Measurements from ENCODE around the gene SELPLG. TPM values are rescaled to one million over a fixed set of nuclear protein-coding genes. Genes with fewer than 3 reads are reported as not detected.
A peak's percentile ranks its signal among the peaks of the same experiment; 100 is the strongest.
"Not testable (repeated sequence)": the region's sequence is repeated elsewhere in the genome, so short reads cannot be mapped to it uniquely, and the experiment has no call there.

SELPLG gene
- 2.0 TPM for total RNA-seq

- no peak for DNase-seq
Measured at GRCh38 chr12:108633534-108634248, at the start of gene SELPLG. SELPLG (minus strand) TSS chr12:108633894; CDS start chr12:108624307, 9,587 bp downstream.

- DNase-seq = no peak
Measured at GRCh38 chr12:108681317-108681716, 47.6 kb upstream of the SELPLG start.

- DNase-seq = no peak
Measured at GRCh38 chr12:108679106-108679681, 45.5 kb upstream of the SELPLG start.

GRCh38 chr12:108678104-108678730 lies 44.5 kb upstream of the SELPLG start:
- no peak for DNase-seq

GRCh38 chr12:108677381-108677780 lies 43.7 kb upstream of the SELPLG start:
- no peak for DNase-seq

- DNase-seq = no peak
Measured at GRCh38 chr12:108676707-108677106, 43.0 kb upstream of the SELPLG start.

GRCh38 chr12:108675792-108676191 lies 42.1 kb upstream of the SELPLG start:
- no peak for DNase-seq

GRCh38 chr12:108672054-108672453 lies 38.4 kb upstream of the SELPLG start:
- DNase-seq = no peak

- DNase-seq = no peak
Measured at GRCh38 chr12:108671110-108671509, 37.4 kb upstream of the SELPLG start.

- DNase-seq = no peak
Measured at GRCh38 chr12:108670066-108670631, 36.5 kb upstream of the SELPLG start.

- DNase-seq = no peak
Measured at GRCh38 chr12:108668542-108668941, 34.8 kb upstream of the SELPLG start.

GRCh38 chr12:108668063-108668462 lies 34.4 kb upstream of the SELPLG start:
- no peak for DNase-seq

- DNase-seq = no peak
Measured at GRCh38 chr12:108667349-108667748, 33.7 kb upstream of the SELPLG start.

GRCh38 chr12:108666401-108666881 lies 32.7 kb upstream of the SELPLG start:
- no peak for DNase-seq

GRCh38 chr12:108665608-108666202 lies 32.0 kb upstream of the SELPLG start:
- no peak for DNase-seq

- DNase-seq = peak; percentile 74
Measured at GRCh38 chr12:108664338-108665258, 30.9 kb upstream of the SELPLG start.

- no peak for DNase-seq
Measured at GRCh38 chr12:108663324-108664015, 29.8 kb upstream of the SELPLG start.

- not testable (repeated sequence) for DNase-seq
Measured at GRCh38 chr12:108658115-108658514, 24.4 kb upstream of the SELPLG start.

GRCh38 chr12:108657130-108657745 lies 23.5 kb upstream of the SELPLG start:
- DNase-seq = no peak

GRCh38 chr12:108656247-108656646 lies 22.6 kb upstream of the SELPLG start:
- DNase-seq = not testable (repeated sequence)

GRCh38 chr12:108655812-108656175 lies 22.1 kb upstream of the SELPLG start:
- not testable (repeated sequence) for DNase-seq

Data from occipital lobe (tissue), 2 donors.